ENCODE results near the gene SMS.
"Not testable (repeated sequence)": the region's sequence is repeated elsewhere in the genome, so short reads cannot be mapped to it uniquely, and the experiment has no call there.

The SMS gene

GRCh38 chrX:21944136-21944615, 3.7 kb downstream of the SMS start:
- TF ChIP-seq ZFX (IDR thresholded peaks at IDR 0.05; ENCODE audit: borderline replicate concordance) (no peak), CTCF (IDR thresholded peaks at IDR 0.05) (no peak)
- no peak overlapping the region for H3K27ac ChIP-seq

- no peak overlapping the region for H3K27ac ChIP-seq
- TF ChIP-seq CTCF (IDR thresholded peaks at IDR 0.05) (no peak), ZFX (IDR thresholded peaks at IDR 0.05; ENCODE audit: borderline replicate concordance) (no peak)
Observed at GRCh38 chrX:21946925-21947641, 6.6 kb downstream of the SMS start.

GRCh38 chrX:21947671-21948070, 7.2 kb downstream of the SMS start:
- H3K27ac ChIP-seq, result no peak overlapping the region
- TF ChIP-seq CTCF (IDR thresholded peaks at IDR 0.05) (no peak), ZFX (IDR thresholded peaks at IDR 0.05; ENCODE audit: borderline replicate concordance) (no peak)

- no peak overlapping the region for H3K27ac ChIP-seq
- TF ChIP-seq CTCF (IDR thresholded peaks at IDR 0.05) (no peak), ZFX (IDR thresholded peaks at IDR 0.05; ENCODE audit: borderline replicate concordance) (no peak)
Observed at GRCh38 chrX:21948897-21949578, 8.5 kb downstream of the SMS start.

- TF ChIP-seq CTCF (IDR thresholded peaks at IDR 0.05) (no peak), ZFX (IDR thresholded peaks at IDR 0.05; ENCODE audit: borderline replicate concordance) (no peak)
- H3K27ac ChIP-seq, result no peak overlapping the region
Observed at GRCh38 chrX:21949689-21950088, 9.2 kb downstream of the SMS start.

GRCh38 chrX:21950557-21950956, 10.0 kb downstream of the SMS start:
- H3K27ac ChIP-seq, result not testable (repeated sequence)

GRCh38 chrX:21952624-21953023, 12.1 kb downstream of the SMS start:
- TF ChIP-seq ZFX (IDR thresholded peaks at IDR 0.05; ENCODE audit: borderline replicate concordance) (no peak), CTCF (IDR thresholded peaks at IDR 0.05) (no peak)
- no peak overlapping the region for H3K27ac ChIP-seq

GRCh38 chrX:21953195-21953830, 12.8 kb downstream of the SMS start:
- H3K27ac ChIP-seq, result not testable (repeated sequence)
